Measurements from ENCODE around the gene RAB22A.

DNA sequence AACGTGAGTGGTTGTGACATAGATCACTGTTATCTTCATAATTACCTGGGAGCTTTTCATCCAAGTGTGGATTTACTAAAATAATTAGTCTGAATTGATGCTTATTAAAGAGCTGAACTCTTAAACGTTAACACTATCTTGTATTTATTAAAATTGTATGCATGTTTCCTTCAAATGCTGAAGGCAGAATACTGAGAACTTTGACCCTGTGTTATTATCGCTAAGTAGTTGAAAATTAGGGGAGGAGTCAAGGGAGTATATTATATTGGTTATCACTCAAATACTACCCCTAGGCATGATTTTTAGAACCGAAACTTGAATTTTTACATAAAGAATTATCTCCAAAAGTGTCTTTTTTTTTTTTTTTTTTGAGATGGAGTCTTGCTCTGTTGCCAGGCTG, 85.3 kb downstream of the RAB22A start:
- no peak for TF ChIP-seq POLR2A (IDR thresholded peaks at IDR 0.05; ENCODE audit: low read depth, low read length)
- TF ChIP-seq, protein P1, sequence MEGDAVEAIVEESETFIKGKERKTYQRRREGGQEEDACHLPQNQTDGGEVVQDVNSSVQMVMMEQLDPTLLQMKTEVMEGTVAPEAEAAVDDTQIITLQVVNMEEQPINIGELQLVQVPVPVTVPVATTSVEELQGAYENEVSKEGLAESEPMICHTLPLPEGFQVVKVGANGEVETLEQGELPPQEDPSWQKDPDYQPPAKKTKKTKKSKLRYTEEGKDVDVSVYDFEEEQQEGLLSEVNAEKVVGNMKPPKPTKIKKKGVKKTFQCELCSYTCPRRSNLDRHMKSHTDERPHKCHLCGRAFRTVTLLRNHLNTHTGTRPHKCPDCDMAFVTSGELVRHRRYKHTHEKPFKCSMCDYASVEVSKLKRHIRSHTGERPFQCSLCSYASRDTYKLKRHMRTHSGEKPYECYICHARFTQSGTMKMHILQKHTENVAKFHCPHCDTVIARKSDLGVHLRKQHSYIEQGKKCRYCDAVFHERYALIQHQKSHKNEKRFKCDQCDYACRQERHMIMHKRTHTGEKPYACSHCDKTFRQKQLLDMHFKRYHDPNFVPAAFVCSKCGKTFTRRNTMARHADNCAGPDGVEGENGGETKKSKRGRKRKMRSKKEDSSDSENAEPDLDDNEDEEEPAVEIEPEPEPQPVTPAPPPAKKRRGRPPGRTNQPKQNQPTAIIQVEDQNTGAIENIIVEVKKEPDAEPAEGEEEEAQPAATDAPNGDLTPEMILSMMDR (IDR thresholded peaks at IDR 0.05; ENCODE audit: extremely low read depth in 1 of 2, insufficient read depth in 1 of 2, low read depth in 1 of 2, low read length in 2 of 2) = no peak
- TF ChIP-seq FOS (IDR thresholded peaks at IDR 0.05; ENCODE audit: borderline replicate concordance, insufficient read depth, low read length) = no peak
- no peak for TF ChIP-seq EZH2 (IDR thresholded peaks at IDR 0.05; ENCODE audit: borderline replicate concordance, low read depth, low read length, severe bottlenecking)
- no peak for TF ChIP-seq POLR2AphosphoS5 (IDR thresholded peaks at IDR 0.05; ENCODE audit: insufficient read depth, low read depth, low read length)
